DOHH2 (cell line): ENCODE data around the gene RBM15B.

Experiments used
- EZH2phosphoT487 ChIP-seq: fragments of 200-600 bp; sonication (generic); IDR thresholded peaks from 2 replicates; pipeline ENCODE4 v1.6.1; 2017; ENCODE audit warnings: borderline replicate concordance, mild to moderate bottlenecking, antibody characterized with exemption, low read length, moderate library complexity, mixed read lengths
- TF ChIP-seq, protein P1 (sequence below): fragments of 200-600 bp; sonication (generic); IDR thresholded peaks from one replicate; pipeline ENCODE4 v1.5.1; 2014; ENCODE audit warnings: antibody characterized with exemption, mild to moderate bottlenecking, low read depth, low read length; ENCODE audit not compliant: poor library complexity, severe bottlenecking

DNA sequence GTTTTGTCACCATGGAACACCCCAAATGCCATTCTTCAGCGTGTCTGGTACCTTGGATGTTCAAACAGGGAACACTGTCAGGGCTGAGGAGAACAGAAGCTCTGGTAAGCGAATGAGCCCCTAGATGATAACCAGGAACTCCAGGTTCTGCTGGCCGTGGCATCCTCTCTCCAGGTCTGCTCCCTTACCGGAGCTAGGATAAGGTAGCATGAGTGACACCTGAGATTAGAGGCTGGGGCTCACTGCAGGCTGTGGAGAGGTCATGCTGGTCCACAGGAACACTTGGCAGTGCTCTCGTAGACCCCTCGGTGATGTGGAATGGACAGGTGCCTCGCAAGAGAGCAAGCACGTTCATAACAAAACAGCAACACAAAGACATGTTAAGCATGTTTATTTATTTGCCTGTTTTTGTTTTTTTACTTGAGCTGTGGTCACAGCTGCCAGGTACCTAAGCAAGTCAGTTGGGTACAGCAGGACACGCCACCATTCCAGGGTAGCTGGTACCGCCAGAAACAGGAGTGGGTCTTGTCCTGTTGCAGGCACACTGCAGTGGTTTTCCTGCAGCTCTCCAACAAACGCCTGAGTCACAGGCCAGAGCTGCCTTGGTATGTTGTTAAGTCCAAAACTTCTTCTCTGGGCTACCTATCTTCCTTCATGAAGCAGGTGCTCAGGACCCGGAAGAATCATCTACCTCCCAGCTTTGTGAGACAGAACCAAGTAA, 4.6 kb downstream of the RBM15B start:
- TF ChIP-seq EZH2phosphoT487, result no peak
- TF ChIP-seq, protein P1, sequence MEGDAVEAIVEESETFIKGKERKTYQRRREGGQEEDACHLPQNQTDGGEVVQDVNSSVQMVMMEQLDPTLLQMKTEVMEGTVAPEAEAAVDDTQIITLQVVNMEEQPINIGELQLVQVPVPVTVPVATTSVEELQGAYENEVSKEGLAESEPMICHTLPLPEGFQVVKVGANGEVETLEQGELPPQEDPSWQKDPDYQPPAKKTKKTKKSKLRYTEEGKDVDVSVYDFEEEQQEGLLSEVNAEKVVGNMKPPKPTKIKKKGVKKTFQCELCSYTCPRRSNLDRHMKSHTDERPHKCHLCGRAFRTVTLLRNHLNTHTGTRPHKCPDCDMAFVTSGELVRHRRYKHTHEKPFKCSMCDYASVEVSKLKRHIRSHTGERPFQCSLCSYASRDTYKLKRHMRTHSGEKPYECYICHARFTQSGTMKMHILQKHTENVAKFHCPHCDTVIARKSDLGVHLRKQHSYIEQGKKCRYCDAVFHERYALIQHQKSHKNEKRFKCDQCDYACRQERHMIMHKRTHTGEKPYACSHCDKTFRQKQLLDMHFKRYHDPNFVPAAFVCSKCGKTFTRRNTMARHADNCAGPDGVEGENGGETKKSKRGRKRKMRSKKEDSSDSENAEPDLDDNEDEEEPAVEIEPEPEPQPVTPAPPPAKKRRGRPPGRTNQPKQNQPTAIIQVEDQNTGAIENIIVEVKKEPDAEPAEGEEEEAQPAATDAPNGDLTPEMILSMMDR, result no peak
